Erythroblast (primary cell): Measurements from ENCODE around the gene PTPRD.

Experiments used
- GATA1 ChIP-seq: IDR thresholded peaks from 2 replicates; pipeline ENCODE4 v1.6.1; 2011; ENCODE audit warnings: low read depth, mild to moderate bottlenecking, control low read depth, low read length, moderate library complexity
- POLR2A ChIP-seq: IDR thresholded peaks from 2 replicates; pipeline ENCODE4 v1.6.1; 2011; ENCODE audit warnings: mild to moderate bottlenecking, low read length

- TF ChIP-seq POLR2A (no peak), GATA1 (no peak)
These were observed 1990.5 kb downstream of the PTPRD start for GRCh38 chr9:8622222-8622802.
